Brain microvascular endothelial cell (primary cell): Measurements from ENCODE around the gene SLC9A2.

Source experiments
- DNase-seq: peaks from one replicate; pipeline ENCODE4 v3.0.0-alpha.2; 2020
- H3K27ac ChIP-seq: fragments of 250-450 bp; sonication (Bioruptor Pico); 2 replicates; pipeline ENCODE4 v1.5.1; 2020; ENCODE audit warnings: mild to moderate bottlenecking, moderate library complexity
- H3K27me3 ChIP-seq: fragments of 250-450 bp; sonication (Bioruptor Pico); replicated peaks from 2 replicates; pipeline ENCODE4 v1.5.1; 2020; ENCODE audit warnings: mild to moderate bottlenecking
- H3K36me3 ChIP-seq: fragments of 250-450 bp; sonication (Bioruptor Pico); replicated peaks from 2 replicates; pipeline ENCODE4 v1.5.1; 2020; ENCODE audit warnings: mild to moderate bottlenecking
- H3K4me3 ChIP-seq: 2 replicates; pipeline ENCODE4 v1.5.1; 2011; ENCODE audit warnings: low read depth, mild to moderate bottlenecking, control low read depth, low read length, moderate library complexity
- in situ Hi-C: cut with HindIII; loops from 2 replicates; pipeline ENCODE4 v1.10.0; 2017; ENCODE audit warnings: low sequenced_read_pairs, low pct_ligation_motif_present
- TF ChIP-seq, protein P1 (sequence below): IDR thresholded peaks from 2 replicates; pipeline ENCODE4 v1.5.1; 2011; ENCODE audit warnings: low read depth, mild to moderate bottlenecking, moderate library complexity, low read length, control low read depth, inconsistent platforms; ENCODE audit errors: missing control alignments

SLC9A2 gene

DNA sequence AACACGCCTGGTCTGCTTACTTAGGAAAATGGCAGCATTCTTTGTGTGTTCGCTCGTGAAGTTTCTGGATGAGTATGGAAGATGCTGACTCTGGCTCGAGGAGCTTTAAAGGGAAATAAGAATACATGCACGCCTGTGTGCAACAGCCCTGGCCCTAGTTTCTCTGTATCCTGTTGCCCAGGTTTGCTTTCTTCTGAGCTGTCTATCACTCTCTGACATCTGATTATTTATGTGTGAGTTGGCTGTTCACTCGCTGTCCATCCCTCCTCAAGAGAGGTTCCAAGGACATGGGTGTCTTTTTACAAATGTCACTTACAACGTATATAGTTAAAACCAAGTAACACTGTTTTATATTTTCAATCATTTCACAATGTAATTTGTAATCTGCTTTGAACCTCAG lies 16.0 kb downstream of the SLC9A2 start:
- TF ChIP-seq, protein P1, sequence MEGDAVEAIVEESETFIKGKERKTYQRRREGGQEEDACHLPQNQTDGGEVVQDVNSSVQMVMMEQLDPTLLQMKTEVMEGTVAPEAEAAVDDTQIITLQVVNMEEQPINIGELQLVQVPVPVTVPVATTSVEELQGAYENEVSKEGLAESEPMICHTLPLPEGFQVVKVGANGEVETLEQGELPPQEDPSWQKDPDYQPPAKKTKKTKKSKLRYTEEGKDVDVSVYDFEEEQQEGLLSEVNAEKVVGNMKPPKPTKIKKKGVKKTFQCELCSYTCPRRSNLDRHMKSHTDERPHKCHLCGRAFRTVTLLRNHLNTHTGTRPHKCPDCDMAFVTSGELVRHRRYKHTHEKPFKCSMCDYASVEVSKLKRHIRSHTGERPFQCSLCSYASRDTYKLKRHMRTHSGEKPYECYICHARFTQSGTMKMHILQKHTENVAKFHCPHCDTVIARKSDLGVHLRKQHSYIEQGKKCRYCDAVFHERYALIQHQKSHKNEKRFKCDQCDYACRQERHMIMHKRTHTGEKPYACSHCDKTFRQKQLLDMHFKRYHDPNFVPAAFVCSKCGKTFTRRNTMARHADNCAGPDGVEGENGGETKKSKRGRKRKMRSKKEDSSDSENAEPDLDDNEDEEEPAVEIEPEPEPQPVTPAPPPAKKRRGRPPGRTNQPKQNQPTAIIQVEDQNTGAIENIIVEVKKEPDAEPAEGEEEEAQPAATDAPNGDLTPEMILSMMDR, result no peak
- in situ Hi-C loops, result no loop called here
- no peak overlapping the region for H3K27ac ChIP-seq
- no peaks in the 10 kb centered on the region for H3K36me3 ChIP-seq
- H3K4me3 ChIP-seq, result no peak overlapping the region
- no peak for DNase-seq
- no peaks in the 10 kb centered on the region for H3K27me3 ChIP-seq

DNA sequence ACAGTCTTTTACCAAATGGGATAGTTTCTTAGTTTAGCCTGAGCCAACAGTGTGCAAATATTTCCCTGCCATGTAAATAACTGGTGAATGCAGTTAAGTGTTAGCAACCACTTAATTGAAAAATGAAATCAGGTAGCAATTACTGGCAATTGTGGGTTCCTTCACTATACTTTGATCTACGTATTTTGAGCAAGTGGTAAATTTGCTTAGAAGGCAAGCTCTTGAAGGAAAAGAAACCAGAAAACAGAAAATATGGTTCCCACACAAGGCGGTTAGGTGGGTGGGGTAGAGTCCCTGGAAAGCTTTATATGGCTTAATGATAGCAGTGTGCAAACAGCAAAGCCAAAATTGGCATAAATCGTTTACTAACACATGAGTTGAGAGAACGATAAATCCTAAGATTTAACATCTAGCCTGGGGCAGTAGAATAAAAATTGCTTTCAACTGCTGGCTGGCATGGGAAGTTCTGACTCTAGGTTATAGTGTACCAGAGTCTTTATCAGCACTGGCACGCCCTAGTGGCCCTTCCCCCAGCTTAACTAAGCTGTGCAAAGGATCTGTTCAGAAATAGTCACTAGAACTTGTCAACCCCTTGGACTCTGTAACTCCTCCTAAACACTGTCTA lies 17.0 kb downstream of the SLC9A2 start:
- H3K27me3 ChIP-seq, result no peaks in the 10 kb centered on the region
- no peak overlapping the region for H3K4me3 ChIP-seq
- H3K36me3 ChIP-seq, result no peaks in the 10 kb centered on the region
- in situ Hi-C loops, result no loop called here
- TF ChIP-seq, protein P1, result no peak
- no peak overlapping the region for H3K27ac ChIP-seq
- DNase-seq, result no peak

DNA sequence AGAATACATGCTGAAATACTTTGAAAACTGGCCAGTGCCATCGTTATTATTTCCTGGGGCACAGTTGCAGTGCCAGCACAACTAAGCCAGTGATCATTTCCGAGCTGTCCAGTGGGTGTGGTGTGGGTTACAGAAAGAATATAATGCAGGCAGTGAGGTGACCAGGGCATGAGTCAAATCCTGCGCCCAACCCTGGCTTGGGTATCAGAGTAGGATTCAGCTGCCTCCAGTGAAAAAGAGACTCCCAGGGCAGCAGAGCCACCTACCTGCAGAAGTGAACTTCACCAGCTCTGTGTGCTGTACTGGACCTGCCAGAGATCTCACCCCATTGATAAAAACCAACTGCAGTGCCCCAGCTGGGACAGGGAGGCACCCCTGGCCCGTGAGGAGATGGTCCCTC lies 18.0 kb downstream of the SLC9A2 start:
- no peak for DNase-seq
- no peak overlapping the region for H3K27ac ChIP-seq
- TF ChIP-seq, protein P1, result no peak
- H3K27me3 ChIP-seq, result no peaks in the 10 kb centered on the region
- H3K4me3 ChIP-seq, result no peak overlapping the region
- in situ Hi-C loops, result no loop called here
- H3K36me3 ChIP-seq, result no peaks in the 10 kb centered on the region

DNA sequence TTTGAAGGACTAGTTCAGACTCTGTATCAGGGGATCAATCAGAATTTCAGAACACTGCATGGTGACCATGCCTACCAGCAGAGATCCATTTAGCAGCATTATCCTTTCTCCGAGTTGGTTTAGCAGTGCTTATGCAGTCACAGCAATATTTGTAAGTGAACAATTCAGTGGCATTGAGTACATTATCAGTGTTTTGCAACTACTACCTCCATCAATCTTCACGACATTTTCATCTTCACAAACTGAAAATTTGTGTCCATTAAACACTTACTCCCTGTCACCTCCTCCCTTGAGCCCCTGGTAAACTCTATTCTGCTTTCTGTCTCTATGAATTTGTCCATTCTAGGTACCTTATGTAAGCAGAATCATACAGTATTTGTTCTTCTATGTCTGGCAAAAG lies 20.1 kb downstream of the SLC9A2 start:
- Histone ChIP-seq H3K36me3 (no peaks in the 10 kb centered on the region), H3K4me3 (no peak overlapping the region), H3K27ac (no peak overlapping the region), H3K27me3 (no peaks in the 10 kb centered on the region)
- TF ChIP-seq, protein P1, result no peak
- in situ Hi-C loops, result no loop called here
- no peak for DNase-seq

DNA sequence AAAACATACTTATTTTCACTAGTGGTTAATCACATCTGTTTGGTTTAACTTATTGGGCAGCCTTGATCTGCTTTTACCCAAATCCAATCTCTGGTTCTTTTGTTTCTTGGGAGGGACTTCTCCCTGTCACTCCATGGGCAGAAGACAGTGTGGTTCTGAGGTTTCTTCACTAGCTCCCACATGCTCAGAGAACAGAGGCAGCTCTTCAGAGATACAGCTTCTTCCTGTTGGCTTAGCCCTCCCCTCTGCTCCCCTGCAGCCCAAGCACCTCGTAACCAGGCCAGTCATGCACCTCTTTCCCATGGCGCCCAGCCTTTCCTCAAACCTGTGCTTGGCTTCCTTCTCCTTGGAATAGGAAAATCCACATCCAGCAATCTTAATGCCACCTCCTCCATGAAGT lies 32.8 kb downstream of the SLC9A2 start:
- in situ Hi-C loops, result no loop called here
- H3K4me3 ChIP-seq, result no peak overlapping the region
- no peaks in the 10 kb centered on the region for H3K27me3 ChIP-seq
- no peak for DNase-seq
- TF ChIP-seq, protein P1, result no peak
- no peak overlapping the region for H3K27ac ChIP-seq
- no peaks in the 10 kb centered on the region for H3K36me3 ChIP-seq

DNA sequence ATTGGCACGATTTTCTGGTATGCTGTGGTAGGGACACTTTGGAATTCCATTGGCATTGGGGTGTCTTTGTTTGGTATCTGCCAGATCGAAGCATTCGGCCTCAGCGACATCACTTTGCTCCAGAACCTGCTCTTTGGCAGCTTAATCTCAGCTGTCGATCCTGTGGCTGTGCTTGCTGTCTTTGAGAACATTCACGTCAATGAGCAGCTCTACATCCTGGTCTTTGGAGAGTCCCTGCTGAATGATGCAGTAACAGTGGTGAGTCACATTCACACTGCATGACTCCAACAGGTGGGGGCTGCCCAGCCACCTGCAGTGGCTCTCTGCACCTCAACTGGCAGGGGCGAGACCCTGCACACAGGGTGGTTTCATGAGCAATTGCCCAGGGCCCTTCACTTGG lies 38.4 kb downstream of the SLC9A2 start:
- Histone ChIP-seq H3K36me3 (no peaks in the 10 kb centered on the region), H3K4me3 (no peak overlapping the region), H3K27me3 (no peaks in the 10 kb centered on the region), H3K27ac (no peak overlapping the region)
- TF ChIP-seq, protein P1, result no peak
- no peak for DNase-seq
- in situ Hi-C loops, result no loop called here
